IMR-90 (cell line): ENCODE results near the gene TMEFF1. TPM values are rescaled to one million over a fixed set of nuclear protein-coding genes. Genes with fewer than 3 reads are reported as not detected.

ENCODE experiments used
- ATAC-seq: fragments of 200-7000 bp; cut with Tn5 transposase; 2 replicates; pipeline ENCODE4 v1.9.1; 2020; ENCODE audit warnings: low read depth, mild to moderate bottlenecking, moderate library complexity
- BruUV-seq: library from RNA; stranded (reverse); fragments of 400-500 nt; replicated peaks from 2 replicates; lab custom pipeline; 2021; lab: Mats Ljungman, UMichigan
- CTCF ChIA-PET: fragments of 300-600 bp; formaldehyde crosslinking; extraction: SDS; loops from one replicate; lab custom pipeline; 2021; ENCODE audit warnings: antibody characterized with exemption; lab: Yijun Ruan, JAX
- POLR2A ChIA-PET: fragments of 300-600 bp; sonication (Branson Sonifier 250); formaldehyde crosslinking; loops from one replicate; lab custom pipeline; 2022; ENCODE audit warnings: antibody characterized with exemption; ENCODE audit not compliant: unreplicated experiment; lab: Charles Lee
- DNase-seq: peaks from one replicate; pipeline ENCODE4 v3.0.0; 2013
- H2AFZ ChIP-seq: replicated peaks from 2 replicates; pipeline ENCODE3; 2013; ENCODE audit warnings: low read length, mild to moderate bottlenecking; ENCODE audit not compliant: poor library complexity
- H2AK5ac ChIP-seq: 2 replicates; pipeline ENCODE4 v1.6.1; 2013; ENCODE audit warnings: low read depth, low read length, inconsistent platforms
- H2AK9ac ChIP-seq: replicated peaks from 2 replicates; pipeline ENCODE3; 2013; ENCODE audit warnings: mild to moderate bottlenecking, low read depth, low read length, moderate library complexity; ENCODE audit not compliant: poor library complexity
- H2BK120ac ChIP-seq: 2 replicates; pipeline ENCODE4 v1.6.1; 2013; ENCODE audit warnings: low read depth, low read length, inconsistent platforms
- H2BK15ac ChIP-seq: 3 replicates; pipeline ENCODE4 v1.6.1; 2013; ENCODE audit warnings: low read depth, low read length, inconsistent platforms
- H2BK20ac ChIP-seq: 2 replicates; pipeline ENCODE4 v1.6.1; 2013; ENCODE audit warnings: low read depth, mild to moderate bottlenecking, inconsistent platforms, low read length, moderate library complexity
- H2BK5ac ChIP-seq: 2 replicates; pipeline ENCODE4 v1.6.1; 2013; ENCODE audit warnings: mild to moderate bottlenecking, low read depth, low read length, inconsistent platforms; ENCODE audit not compliant: poor library complexity, severe bottlenecking
- H3K14ac ChIP-seq: replicated peaks from 2 replicates; pipeline ENCODE4 v1.6.1; 2013; ENCODE audit warnings: low read depth, low read length, inconsistent platforms
- H3K18ac ChIP-seq: 2 replicates; pipeline ENCODE4 v1.6.1; 2013; ENCODE audit warnings: low read depth, low read length, control low read depth
- H3K23ac ChIP-seq: 2 replicates; pipeline ENCODE4 v1.6.1; 2013; ENCODE audit warnings: low read depth, low read length, inconsistent platforms
- H3K27ac ChIP-seq: 2 replicates; pipeline ENCODE4 v1.5.1; 2013; ENCODE audit warnings: mild to moderate bottlenecking, control low read depth, low read length; ENCODE audit not compliant: insufficient read depth
- H3K27me3 ChIP-seq: 2 replicates; pipeline ENCODE4 v1.6.1; 2013; ENCODE audit warnings: low read length; ENCODE audit not compliant: control insufficient read depth, insufficient read depth
- H3K36me3 ChIP-seq: 2 replicates; pipeline ENCODE4 v1.6.1; 2013; ENCODE audit warnings: low read length, mixed read lengths; ENCODE audit not compliant: control insufficient read depth, insufficient read depth
- H3K4ac ChIP-seq: 2 replicates; pipeline ENCODE4 v1.6.1; 2013; ENCODE audit warnings: low read depth, low read length, inconsistent platforms
- H3K4me1 ChIP-seq: 2 replicates; pipeline ENCODE4 v1.6.1; 2013; ENCODE audit warnings: low read length, mixed read lengths; ENCODE audit not compliant: control insufficient read depth, insufficient read depth
- H3K4me2 ChIP-seq: 2 replicates; pipeline ENCODE4 v1.6.1; 2013; ENCODE audit warnings: low read depth, mild to moderate bottlenecking, control low read depth, low read length, moderate library complexity
- H3K4me3 ChIP-seq: 2 replicates; pipeline ENCODE4 v1.5.1; 2013; ENCODE audit warnings: low read depth, mild to moderate bottlenecking, control low read depth, low read length, moderate library complexity; ENCODE audit not compliant: insufficient read depth
- H3K56ac ChIP-seq: 2 replicates; pipeline ENCODE4 v1.6.1; 2013; ENCODE audit warnings: low read length, inconsistent platforms; ENCODE audit not compliant: insufficient read depth; ENCODE audit errors: extremely low read depth
- H3K79me1 ChIP-seq, 2 experiments: 2 replicates each; pipeline ENCODE4 v1.6.1; 2013; ENCODE audit warnings: low read length in 2 of 2, inconsistent platforms in 1 of 2, low read depth in 1 of 2
- H3K9ac ChIP-seq: 2 replicates; pipeline ENCODE4 v1.6.1; 2013; ENCODE audit warnings: low read depth, low read length, control low read depth
- H3K9me1 ChIP-seq: 2 replicates; pipeline ENCODE4 v1.6.1; 2013; ENCODE audit warnings: low read length, inconsistent platforms; ENCODE audit not compliant: insufficient read depth
- H3K9me3 ChIP-seq: 2 replicates; pipeline ENCODE4 v1.6.1; 2013; ENCODE audit warnings: low read length; ENCODE audit not compliant: control insufficient read depth, insufficient read depth
- H4K20me1 ChIP-seq: 2 replicates; pipeline ENCODE4 v1.6.1; 2013; ENCODE audit warnings: low read length, inconsistent platforms; ENCODE audit not compliant: insufficient read depth
- H4K5ac ChIP-seq: 2 replicates; pipeline ENCODE4 v1.6.1; 2013; ENCODE audit warnings: mild to moderate bottlenecking, low read depth, low read length, control low read depth
- H4K8ac ChIP-seq, 2 experiments: 2 replicates each; pipeline ENCODE4 v1.6.1; 2013; ENCODE audit warnings: low read depth in 2 of 2, low read length in 2 of 2, control low read depth in 1 of 2, inconsistent platforms in 1 of 2
- H4K91ac ChIP-seq: 2 replicates; pipeline ENCODE4 v1.6.1; 2013; ENCODE audit warnings: low read depth, low read length, inconsistent platforms; ENCODE audit not compliant: insufficient read depth
- CEBPB ChIP-seq: IDR thresholded peaks from 2 replicates; pipeline ENCODE4 v1.6.1; 2012; ENCODE audit warnings: low read depth, low read length, improper control_type of control experiment
- CHD1 ChIP-seq: IDR thresholded peaks from 2 replicates; pipeline ENCODE4 v1.6.1; 2012; ENCODE audit warnings: low read depth, low read length, improper control_type of control experiment
- MAFK ChIP-seq: IDR thresholded peaks from 2 replicates; pipeline ENCODE4 v1.6.1; 2012; ENCODE audit warnings: low read depth, low read length, improper control_type of control experiment
- MAZ ChIP-seq: IDR thresholded peaks from 2 replicates; pipeline ENCODE4 v1.6.1; 2012; ENCODE audit warnings: low read depth, mild to moderate bottlenecking, low read length, improper control_type of control experiment, moderate library complexity, borderline replicate concordance
- MXI1 ChIP-seq: IDR thresholded peaks from 2 replicates; pipeline ENCODE4 v1.6.1; 2012; ENCODE audit warnings: low read depth, mild to moderate bottlenecking, low read length, moderate library complexity, borderline replicate concordance
- POLR2A ChIP-seq: IDR thresholded peaks from 2 replicates; pipeline ENCODE4 v1.6.1; 2012; ENCODE audit warnings: mild to moderate bottlenecking, low read depth, low read length
- WGBS, 2 experiments: methylation state at CpG; one replicate each; pipeline versions ENCODE4 v1.1.5 to v1.1.7; 2013; ENCODE audit warnings: missing lambda C conversion rate in 2 of 2; ENCODE audit not compliant: insufficient read length in 1 of 2; ENCODE audit errors: extremely low coverage in 2 of 2; 5-methylcytosine and 5-hydroxymethylcytosine counted together
- dilution Hi-C: fragments of 300-500 bp; cut with HindIII; formaldehyde crosslinking; loops from one replicate; pipeline ENCODE4 v1.14.3; 2018; ENCODE audit warnings: low sequenced_read_pairs; ENCODE audit not compliant: unreplicated experiment
- in situ Hi-C: fragments of 300-500 bp; cut with MboI; formaldehyde crosslinking; loops from 3 replicates; pipeline ENCODE4 v1.14.3; 2019; ENCODE audit warnings: low sequenced_read_pairs, inconsistent platforms, mixed read lengths
- intact Hi-C: fragments of 100-400 bp; cut with micrococcal nuclease; formaldehyde crosslinking; loops from 2 replicates; pipeline ENCODE4 v1.10.0; 2022
- polyA plus RNA-seq, 3 experiments: library from polyadenylated mRNA; depleted of rRNA; stranded (reverse); fragments of >200 nt; gene quantifications; 2 replicates each; pipeline ENCODE4 v1.2.3, GENCODE V29; 2012; ENCODE audit warnings: low replicate concordance in 1 of 3
- total RNA-seq: library from RNA; depleted of rRNA; stranded (reverse); fragments of >200 nt; gene quantifications from 2 replicates; pipeline ENCODE4 v1.2.3, GENCODE V29; 2012
- TF ChIP-seq, protein P1 (sequence below): conservative IDR thresholded peaks from 2 replicates; pipeline ENCODE4 v1.5.1; 2012; ENCODE audit warnings: mild to moderate bottlenecking, low read depth, low read length, improper control_type of control experiment
- TF ChIP-seq, protein P2 (sequence below): fragments of 150-350 bp; IDR thresholded peaks from 2 replicates; pipeline ENCODE4 v1.6.1; 2017; ENCODE audit warnings: mild to moderate bottlenecking, antibody characterized with exemption, low read length, low read depth
- TF ChIP-seq, protein P3 (sequence below): fragments of 150-350 bp; IDR thresholded peaks from 2 replicates; pipeline ENCODE4 v1.6.1; 2016; ENCODE audit warnings: low read depth, mild to moderate bottlenecking, low read length, moderate library complexity, borderline replicate concordance

TMEFF1 gene
- total and polyA plus RNA-seq, 2 of the 4 experiments (the other 2 are of a cell fraction), result 0.62 to 0.90 TPM

DNA sequence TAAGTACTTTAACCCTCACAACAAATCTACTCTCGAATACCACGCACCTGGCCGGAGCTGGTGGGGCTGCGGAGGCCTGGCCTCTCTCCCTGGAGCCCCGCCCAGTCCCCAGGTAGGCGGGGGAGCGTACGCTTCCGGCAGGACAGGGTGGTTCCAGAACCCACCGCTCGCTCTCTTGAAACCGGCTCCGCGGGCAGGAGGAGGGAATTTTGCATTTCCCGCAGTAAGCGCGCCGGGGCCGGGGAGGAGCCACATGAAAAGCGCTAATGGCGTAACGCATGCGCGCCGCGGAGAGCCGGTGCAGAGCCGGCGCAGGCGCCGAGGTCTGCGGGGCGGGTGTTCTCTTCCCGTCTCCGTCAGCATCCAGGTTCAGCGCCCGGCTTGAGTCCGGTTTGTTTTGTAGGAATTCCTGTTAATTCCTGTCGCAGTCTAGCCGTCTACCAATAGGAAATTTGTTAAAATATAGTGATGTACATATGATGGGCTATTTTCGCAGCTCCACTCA lies 125.7 kb downstream of the TMEFF1 start (continued):
- TF ChIP-seq, protein P1, sequence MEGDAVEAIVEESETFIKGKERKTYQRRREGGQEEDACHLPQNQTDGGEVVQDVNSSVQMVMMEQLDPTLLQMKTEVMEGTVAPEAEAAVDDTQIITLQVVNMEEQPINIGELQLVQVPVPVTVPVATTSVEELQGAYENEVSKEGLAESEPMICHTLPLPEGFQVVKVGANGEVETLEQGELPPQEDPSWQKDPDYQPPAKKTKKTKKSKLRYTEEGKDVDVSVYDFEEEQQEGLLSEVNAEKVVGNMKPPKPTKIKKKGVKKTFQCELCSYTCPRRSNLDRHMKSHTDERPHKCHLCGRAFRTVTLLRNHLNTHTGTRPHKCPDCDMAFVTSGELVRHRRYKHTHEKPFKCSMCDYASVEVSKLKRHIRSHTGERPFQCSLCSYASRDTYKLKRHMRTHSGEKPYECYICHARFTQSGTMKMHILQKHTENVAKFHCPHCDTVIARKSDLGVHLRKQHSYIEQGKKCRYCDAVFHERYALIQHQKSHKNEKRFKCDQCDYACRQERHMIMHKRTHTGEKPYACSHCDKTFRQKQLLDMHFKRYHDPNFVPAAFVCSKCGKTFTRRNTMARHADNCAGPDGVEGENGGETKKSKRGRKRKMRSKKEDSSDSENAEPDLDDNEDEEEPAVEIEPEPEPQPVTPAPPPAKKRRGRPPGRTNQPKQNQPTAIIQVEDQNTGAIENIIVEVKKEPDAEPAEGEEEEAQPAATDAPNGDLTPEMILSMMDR, result no peak

DNA sequence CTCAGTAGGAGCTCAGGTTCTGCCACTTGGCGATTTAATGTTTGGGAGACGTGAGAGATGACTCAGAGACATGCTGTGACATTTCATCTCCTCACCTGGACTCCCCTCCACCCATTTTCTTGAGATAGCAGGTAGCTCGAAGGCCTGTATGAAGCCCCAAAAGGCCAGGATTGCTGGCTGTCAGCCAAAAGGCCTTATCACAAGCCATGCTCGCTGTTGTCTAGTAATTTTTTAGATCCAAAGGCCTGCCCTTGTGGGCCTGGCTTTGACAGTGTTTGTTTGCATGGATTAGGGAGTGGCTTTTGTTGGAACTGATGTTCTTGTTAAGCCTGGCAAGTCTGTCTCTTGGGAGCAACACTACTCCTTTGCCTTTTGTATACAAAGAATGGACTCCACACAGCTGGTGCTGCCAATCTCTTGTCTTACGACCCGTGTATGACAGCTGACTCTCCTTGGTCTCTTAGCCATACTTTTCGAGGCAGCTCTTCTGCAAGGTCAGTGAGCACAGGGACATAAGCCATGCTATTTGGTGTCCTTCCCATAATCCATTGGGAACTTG lies 127.7 kb downstream of the TMEFF1 start:
- ChIA-PET POLR2A (no interaction called here), CTCF (interaction anchor here (0.6 to 2.8 kb wide), 6 partner anchors 9 to 711 kb away, joined by 3 to 38 read pairs (median 4); no protein-coding TSS in a partner anchor)
- no peak overlapping the region for H4K8ac ChIP-seq
- no peaks in the 10 kb centered on the region for H4K20me1 ChIP-seq
- H3K9ac ChIP-seq, result no peak overlapping the region
- peaks cover 1% of the 10 kb centered on the region; the same call in 1 of the 2 replicates for H3K4me1 ChIP-seq
- no peak overlapping the region for H3K56ac ChIP-seq
- ATAC-seq, result no peak
- no peak overlapping the region for H2BK120ac ChIP-seq
- H2BK20ac ChIP-seq, result no peak overlapping the region
- WGBS, 2 experiments, result 76% methylated on average over 3 of the region's 7 CpGs; no CpG with 5 or more reads in 1 of the 2 experiments
- in situ Hi-C loops, result no loop called here
- dilution Hi-C loops, result no loop called here
- H2BK15ac ChIP-seq, result no peak overlapping the region
- H3K9me1 ChIP-seq, result no peaks in the 10 kb centered on the region
- no peak overlapping the region for H3K4ac ChIP-seq
- DNase-seq, result no peak
- H3K36me3 ChIP-seq, result no peaks in the 10 kb centered on the region
- no peak overlapping the region for H4K91ac ChIP-seq
- no peak overlapping the region for H3K18ac ChIP-seq
- no peak overlapping the region for H4K5ac ChIP-seq
- H3K27ac ChIP-seq, result no peak overlapping the region
- H3K27me3 ChIP-seq, result no peaks in the 10 kb centered on the region; the same call in 1 of the 2 replicates
- peak overlapping the region; percentile 56 for H2AFZ ChIP-seq
- no peaks in the 10 kb centered on the region for H3K9me3 ChIP-seq
- H2AK5ac ChIP-seq, result no peak overlapping the region
- intact Hi-C loops, result loop anchor here (10.0 kb wide), 1 partner anchor 634 kb away; no protein-coding TSS in a partner anchor
- no peak overlapping the region for H3K23ac ChIP-seq
- H3K14ac ChIP-seq, result no peak overlapping the region
- no peaks in the 10 kb centered on the region; a peak in 1 of 4 replicates for H3K79me1 ChIP-seq
- no peak overlapping the region for H2BK5ac ChIP-seq
- H3K4me3 ChIP-seq, result no peak overlapping the region
- no peak overlapping the region for H3K4me2 ChIP-seq
- no peak overlapping the region for H2AK9ac ChIP-seq
- BruUV-seq, result no TSS peak
- TF ChIP-seq, protein P1, result no peak
- no peak for TF ChIP-seq MXI1
- TF ChIP-seq, protein P2, sequence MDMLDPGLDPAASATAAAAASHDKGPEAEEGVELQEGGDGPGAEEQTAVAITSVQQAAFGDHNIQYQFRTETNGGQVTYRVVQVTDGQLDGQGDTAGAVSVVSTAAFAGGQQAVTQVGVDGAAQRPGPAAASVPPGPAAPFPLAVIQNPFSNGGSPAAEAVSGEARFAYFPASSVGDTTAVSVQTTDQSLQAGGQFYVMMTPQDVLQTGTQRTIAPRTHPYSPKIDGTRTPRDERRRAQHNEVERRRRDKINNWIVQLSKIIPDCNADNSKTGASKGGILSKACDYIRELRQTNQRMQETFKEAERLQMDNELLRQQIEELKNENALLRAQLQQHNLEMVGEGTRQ, result no peak
- TF ChIP-seq, protein P3, sequence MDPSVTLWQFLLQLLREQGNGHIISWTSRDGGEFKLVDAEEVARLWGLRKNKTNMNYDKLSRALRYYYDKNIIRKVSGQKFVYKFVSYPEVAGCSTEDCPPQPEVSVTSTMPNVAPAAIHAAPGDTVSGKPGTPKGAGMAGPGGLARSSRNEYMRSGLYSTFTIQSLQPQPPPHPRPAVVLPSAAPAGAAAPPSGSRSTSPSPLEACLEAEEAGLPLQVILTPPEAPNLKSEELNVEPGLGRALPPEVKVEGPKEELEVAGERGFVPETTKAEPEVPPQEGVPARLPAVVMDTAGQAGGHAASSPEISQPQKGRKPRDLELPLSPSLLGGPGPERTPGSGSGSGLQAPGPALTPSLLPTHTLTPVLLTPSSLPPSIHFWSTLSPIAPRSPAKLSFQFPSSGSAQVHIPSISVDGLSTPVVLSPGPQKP, result no peak
- no peak for TF ChIP-seq CEBPB
- no peak for TF ChIP-seq MAZ
- TF ChIP-seq MAFK, result no peak
- TF ChIP-seq CHD1, result no peak
- TF ChIP-seq POLR2A, result no peak
